HG03354 (cell line): ENCODE data around the gene TUBGCP3.

ENCODE experiments used
- ATAC-seq: cut with Tn5 transposase; IDR thresholded peaks from one replicate; pipeline ENCODE4 v1.9.1; 2021; ENCODE audit warnings: mild to moderate bottlenecking; ENCODE audit not compliant: unreplicated experiment, poor library complexity, severe bottlenecking

Gene TUBGCP3

DNA sequence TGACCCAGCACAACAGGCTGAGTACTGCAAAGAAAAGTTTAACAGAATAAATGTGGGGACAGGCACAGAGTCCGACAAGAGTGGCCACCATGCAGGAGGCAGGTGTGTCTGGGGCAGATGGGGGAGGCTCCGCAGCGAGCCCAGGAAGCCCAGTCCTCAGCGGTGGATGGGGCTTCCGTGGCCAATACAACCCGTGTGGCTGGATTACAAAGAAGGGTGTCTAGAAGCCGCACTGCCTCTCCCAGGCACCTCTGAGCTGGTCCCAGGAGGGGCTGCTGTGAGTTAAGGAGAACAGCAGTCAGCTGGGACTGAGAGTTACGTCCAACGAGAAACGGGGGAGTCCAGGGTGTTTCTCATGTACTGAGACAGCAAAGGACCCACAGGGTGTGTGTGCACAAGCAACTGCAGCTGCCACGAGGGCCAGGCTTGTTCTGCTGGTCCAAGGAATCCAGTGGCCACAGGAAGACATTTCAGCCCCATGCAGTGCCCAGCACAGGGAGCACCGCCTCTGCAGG lies 141.5 kb downstream of the TUBGCP3 start:
- no peak for ATAC-seq

DNA sequence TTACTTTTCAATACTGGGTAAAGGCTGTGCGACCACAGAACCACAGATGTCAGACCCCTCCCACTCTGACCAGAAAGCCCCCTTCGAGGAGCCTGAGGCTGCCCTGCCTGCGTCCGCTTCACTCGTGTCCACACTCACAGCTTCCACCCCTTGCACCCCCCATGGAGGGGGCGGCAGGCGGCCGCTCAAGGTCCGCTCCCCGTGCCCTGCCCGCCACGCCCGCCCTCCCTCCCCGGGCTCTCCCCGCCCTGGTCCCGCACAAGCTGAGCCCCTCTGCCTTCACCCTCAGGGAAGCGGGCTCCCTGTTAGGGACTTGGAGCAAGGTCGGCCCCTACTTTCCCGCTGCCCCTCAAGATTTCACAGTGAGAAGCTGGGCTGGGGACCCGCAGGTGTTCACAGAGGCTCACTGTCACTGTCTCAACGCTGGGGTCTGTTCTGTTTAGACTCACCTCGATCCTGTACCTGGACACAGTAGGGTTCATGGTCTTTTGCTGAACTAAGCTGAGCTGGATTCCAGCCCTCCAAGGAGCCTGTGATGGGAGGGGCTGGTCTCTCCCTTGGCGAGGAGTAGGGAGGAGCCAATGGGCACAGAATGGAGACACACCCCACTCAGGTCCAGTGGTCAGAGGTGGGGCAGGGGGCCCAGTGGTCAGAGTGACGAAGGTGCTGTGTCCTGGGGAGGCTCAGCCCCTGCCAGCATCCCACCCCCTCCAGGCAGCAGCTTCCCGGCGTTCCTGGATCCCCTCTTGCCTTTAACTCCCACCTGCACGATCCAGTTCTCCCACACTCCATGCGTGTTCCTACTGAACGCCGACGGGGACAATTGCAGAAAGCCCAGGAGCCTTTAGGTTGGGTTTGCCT lies 142.3 kb downstream of the TUBGCP3 start:
- no peak for ATAC-seq

DNA sequence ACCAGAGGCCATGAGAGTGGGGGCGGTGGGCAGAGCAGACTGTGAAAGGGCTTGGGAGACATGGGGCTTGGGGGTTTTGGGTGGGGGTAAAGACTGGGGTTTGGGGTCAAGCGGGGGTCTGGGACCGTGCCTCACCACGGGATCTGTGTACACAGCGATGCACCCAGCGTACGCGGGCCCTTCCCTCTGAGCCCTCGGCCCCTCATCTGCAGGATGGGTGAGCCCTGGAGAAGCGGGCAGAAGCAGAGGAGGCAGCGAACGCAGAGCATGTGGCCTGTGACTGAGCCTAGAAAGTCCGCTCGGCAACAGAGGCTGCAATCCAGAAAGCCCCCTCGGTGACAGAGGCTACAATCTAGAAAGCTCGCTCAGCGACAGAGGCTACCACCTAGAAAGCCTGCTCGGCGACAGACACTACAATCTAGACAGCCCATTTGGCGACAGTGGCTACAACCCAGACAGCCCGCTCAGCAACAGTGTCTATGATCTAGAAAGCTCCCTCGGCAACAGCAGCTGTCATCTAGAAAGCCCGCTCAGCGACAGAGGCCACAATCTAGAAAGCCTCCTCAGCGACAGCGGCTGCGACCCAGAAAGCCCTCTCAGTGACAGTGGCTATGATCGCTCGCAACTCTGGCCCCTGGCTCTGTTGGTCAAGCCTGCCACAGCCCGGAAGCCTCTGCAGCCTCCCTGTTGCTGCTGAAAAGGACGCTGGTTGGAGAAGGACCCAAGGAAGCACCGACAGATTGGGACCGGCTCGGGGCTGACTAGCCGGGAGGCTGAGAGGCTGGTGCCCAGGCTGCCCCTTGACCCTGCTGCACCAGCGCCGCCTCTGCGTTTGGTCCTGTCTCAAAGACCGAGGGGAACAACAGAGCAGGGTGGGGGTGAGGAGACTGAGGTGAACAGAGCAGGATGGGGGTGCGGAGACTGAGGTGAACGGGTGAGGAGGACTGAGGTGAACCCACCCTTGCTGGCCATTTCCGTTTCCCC lies 143.2 kb downstream of the TUBGCP3 start:
- no peak for ATAC-seq

DNA sequence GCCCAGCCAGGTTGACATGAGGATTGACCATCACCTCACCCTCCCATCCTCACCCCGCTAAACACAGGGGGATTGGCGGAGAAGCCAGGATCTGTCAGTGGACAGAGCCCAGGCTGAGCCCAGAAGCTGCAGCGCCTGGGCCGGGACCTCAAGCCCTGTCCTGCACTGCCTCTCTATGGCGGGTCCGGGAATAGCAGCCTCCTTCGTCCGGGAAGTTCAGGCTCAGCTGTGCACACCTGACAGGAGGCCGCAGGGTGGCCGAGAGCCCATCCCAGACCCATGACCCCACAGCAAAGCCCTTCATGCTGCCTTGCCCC lies 144.0 kb downstream of the TUBGCP3 start:
- peak; percentile 69 for ATAC-seq

DNA sequence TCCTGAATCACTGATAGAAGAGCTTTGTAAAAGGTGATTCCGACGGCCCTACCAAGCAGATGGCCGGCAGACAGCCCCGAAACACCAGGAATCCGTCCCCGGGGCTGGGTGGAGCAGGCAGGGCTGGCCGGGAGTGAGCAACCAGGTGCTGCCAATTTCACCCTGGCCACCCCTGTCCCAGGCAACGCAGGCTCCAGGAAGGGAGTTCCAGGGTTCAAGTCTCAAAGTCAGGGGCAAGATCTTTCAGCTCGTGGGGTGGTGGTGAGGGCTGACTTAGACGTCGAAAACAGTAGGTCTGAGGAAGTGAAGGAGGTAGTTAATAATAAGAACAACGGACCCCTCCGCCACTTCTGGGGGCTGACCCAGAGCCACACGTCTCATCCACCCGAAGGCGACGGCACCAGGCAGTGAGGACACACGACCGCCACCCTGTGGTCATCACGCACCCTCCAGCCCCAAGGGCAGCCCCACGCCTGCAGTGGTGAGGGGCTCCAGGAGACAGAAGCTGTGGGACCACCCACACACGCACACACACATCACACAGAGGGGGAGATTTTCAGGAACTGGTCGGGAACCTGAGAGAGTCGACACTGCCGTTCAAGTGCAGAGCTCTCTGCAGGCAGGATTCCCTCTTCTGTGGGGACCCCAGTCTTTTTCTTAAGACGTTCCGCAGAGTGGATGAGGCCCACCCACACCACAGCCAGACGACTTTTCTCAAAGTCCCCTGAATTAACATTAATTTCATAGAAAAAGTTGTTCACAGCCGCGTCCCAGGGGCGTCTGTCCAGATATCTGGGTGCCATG lies 144.6 kb downstream of the TUBGCP3 start:
- no peak for ATAC-seq

DNA sequence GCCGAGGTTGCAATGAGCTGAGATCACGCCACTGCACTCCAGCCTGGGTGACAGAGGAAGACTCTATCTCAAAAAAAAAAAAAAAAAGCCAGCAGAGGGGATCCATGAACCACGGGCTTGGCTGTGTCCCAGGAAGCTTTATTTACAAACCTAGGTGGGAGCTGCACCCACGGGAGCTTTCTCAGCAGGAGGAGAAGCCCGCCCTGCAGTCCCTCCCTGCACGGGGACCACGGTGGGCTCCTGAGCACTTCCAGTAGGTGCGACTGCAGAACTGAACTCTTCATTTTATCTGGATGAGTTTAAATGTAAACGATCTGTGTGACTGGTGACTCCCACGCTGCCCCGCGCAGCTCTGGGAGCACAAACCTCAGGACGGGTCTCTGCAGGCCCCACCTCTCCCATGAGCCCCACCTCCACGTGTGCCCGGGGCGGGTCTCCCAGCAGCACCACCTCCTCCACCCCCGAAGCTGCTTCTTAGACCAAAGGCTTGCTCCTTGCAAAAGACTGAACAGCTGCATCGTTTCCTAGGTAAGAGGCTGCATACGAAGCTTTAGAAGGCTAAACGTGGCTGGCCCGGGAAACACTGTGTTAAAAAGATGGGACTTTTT lies 145.4 kb downstream of the TUBGCP3 start:
- no peak for ATAC-seq

DNA sequence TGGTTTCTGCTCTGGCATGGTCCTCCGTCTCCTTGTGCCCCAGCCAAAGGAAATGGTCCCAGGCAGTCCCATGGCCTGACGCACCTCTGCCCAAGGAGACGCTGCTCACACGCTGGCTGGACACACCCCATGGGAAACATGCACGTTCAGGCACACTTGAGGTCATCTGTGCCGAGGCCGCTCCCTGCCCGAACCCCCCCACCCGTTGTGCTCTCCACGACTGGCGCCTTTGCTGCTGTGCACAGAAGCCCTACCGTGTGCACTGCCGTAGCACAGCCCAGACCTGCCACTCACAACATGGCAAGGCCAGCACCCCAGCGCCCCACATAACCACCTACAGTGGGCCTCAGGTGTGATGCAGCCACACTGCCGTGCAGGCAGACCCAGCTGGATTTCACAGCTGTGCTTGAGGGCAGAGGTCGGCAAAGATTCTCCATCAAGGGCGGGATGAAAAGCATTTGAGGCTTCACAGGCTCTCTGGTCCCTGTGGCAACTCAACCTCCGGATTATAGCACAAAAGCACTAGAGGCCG lies 146.1 kb downstream of the TUBGCP3 start:
- no peak for ATAC-seq

DNA sequence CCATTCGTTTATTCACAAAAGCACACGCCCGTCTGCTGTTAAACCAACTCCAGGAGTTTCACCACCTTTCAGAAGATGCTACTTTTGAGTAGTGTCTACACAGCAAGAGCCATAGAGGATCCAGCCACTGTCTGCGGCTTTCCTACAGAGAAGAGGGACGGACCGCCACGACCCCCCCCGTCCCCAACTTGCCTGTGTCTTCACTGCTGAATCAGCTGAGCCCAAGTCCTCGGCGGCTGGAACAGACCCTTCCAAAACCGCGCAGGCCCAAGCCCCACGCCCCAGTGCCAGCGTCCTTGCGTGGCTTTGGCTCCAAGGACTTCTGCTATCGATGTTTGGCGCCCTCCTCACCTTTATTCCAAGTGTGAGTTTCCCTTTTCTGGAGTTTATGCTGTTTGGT lies 146.7 kb downstream of the TUBGCP3 start:
- no peak for ATAC-seq

DNA sequence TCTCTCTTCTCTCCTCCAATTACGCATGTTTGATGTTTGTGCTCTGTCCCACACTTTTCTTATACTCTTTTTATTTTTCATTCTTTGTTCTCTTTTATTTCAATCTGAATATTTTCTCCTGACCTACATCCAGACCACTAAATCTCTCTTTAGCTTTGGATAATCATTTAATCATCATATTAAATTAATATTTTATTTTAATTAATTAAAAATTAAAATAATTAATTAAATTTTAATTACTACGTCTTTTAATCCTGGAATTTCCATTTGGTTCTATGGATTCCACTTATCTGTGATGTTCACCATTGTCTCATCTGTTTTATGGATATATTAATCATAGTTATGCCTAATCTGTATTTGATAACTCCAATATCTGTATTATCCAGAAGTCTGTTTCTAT lies 149.4 kb downstream of the TUBGCP3 start:
- ATAC-seq, result no peak

DNA sequence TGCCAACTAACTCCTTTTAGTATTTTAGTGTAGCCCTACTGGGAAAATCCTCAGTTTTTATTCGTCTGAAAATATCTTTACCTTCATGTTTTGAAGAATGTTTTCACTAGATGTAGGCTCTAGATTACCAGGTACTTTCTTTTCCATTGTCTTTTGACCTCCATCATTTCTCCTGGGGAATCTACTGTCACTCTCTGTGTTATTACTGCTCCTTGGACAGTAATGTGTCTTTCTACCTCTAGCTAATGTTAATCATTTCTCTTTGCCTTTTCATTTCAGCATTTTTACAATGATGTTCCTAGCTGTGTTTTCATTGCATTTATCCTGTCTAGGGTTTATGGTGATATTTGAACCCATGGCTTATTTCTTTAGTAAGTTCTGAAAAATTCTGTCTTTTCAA lies 149.9 kb downstream of the TUBGCP3 start:
- ATAC-seq, result no peak

DNA sequence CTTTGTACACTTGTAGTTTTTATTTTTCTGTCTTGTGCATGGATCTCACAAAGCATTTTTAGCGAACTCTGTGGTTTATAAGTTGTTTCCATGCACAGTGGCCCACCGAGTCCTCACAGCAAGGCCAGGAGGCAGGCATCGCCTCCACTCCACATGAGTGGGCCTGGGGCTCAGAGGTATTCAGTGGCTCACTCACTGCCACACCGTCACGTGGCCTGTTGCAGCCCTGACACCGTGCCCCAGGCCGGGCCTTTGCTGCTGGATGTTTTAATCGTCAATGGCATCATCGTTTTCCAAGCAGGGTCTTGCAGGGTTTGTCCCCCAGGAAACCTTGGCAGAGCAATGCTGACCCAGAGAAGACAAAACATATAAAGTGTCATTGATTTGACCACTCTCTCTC lies 152.0 kb downstream of the TUBGCP3 start:
- ATAC-seq, result no peak
